ENCODE data around the gene GORASP1.

Gene GORASP1

GRCh38 chr3:39125841-39126500, 18.5 kb upstream of the GORASP1 start:
- H3K9ac ChIP-seq (ENCODE audit: low read depth in 1 of 2, low read length in 2 of 2) = no peak overlapping the region

GRCh38 chr3:39124876-39125840, 17.7 kb upstream of the GORASP1 start:
- Histone ChIP-seq H3K4me1 (ENCODE audit: control insufficient read depth in 2 of 2, insufficient read depth in 2 of 2, low read length in 2 of 2) (peaks cover 3 to 15% of the 10 kb centered on the region in 2 donors), H3K36me3 (ENCODE audit: control insufficient read depth in 2 of 2, insufficient read depth in 2 of 2, low read length in 2 of 2) (no peaks in the 10 kb centered on the region), H3K27me3 (ENCODE audit: control insufficient read depth in 2 of 2, insufficient read depth in 2 of 2, low read length in 2 of 2) (no peaks in the 10 kb centered on the region), H3K9ac (ENCODE audit: low read depth in 1 of 2, low read length in 2 of 2) (no peak overlapping the region), H3K27ac (ENCODE audit: low read depth in 2 of 2, low read length in 2 of 2) (no peak overlapping the region), H3K4me3 (ENCODE audit: low read length in 2 of 2) (peak overlapping the region in 1 of 2 donors; percentile 7), H3K9me3 (ENCODE audit: control insufficient read depth in 2 of 2, low read length in 2 of 2) (no peaks in the 10 kb centered on the region)

More at GRCh38 chr3:39125841-39126500, 18.5 kb upstream of the GORASP1 start:
- no peak overlapping the region for H3K27ac ChIP-seq (ENCODE audit: low read depth in 2 of 2, low read length in 2 of 2)
- peaks cover 3 to 15% of the 10 kb centered on the region in 2 donors for H3K4me1 ChIP-seq (ENCODE audit: control insufficient read depth in 2 of 2, insufficient read depth in 2 of 2, low read length in 2 of 2)
- no peaks in the 10 kb centered on the region for H3K9me3 ChIP-seq (ENCODE audit: control insufficient read depth in 2 of 2, low read length in 2 of 2)
- no peaks in the 10 kb centered on the region for H3K27me3 ChIP-seq (ENCODE audit: control insufficient read depth in 2 of 2, insufficient read depth in 2 of 2, low read length in 2 of 2)
- H3K36me3 ChIP-seq (ENCODE audit: control insufficient read depth in 2 of 2, insufficient read depth in 2 of 2, low read length in 2 of 2) = no peaks in the 10 kb centered on the region
- H3K4me3 ChIP-seq (ENCODE audit: low read length in 2 of 2) = no peak overlapping the region

- no peaks in the 10 kb centered on the region for H3K27me3 ChIP-seq (ENCODE audit: control insufficient read depth in 2 of 2, insufficient read depth in 2 of 2, low read length in 2 of 2)
- peaks cover 3 to 15% of the 10 kb centered on the region in 2 donors for H3K4me1 ChIP-seq (ENCODE audit: control insufficient read depth in 2 of 2, insufficient read depth in 2 of 2, low read length in 2 of 2)
- no peak overlapping the region for H3K9ac ChIP-seq (ENCODE audit: low read depth in 1 of 2, low read length in 2 of 2)
- H3K36me3 ChIP-seq (ENCODE audit: control insufficient read depth in 2 of 2, insufficient read depth in 2 of 2, low read length in 2 of 2) = no peaks in the 10 kb centered on the region
- no peak overlapping the region for H3K27ac ChIP-seq (ENCODE audit: low read depth in 2 of 2, low read length in 2 of 2)
- H3K4me3 ChIP-seq (ENCODE audit: low read length in 2 of 2) = no peak overlapping the region
- H3K9me3 ChIP-seq (ENCODE audit: control insufficient read depth in 2 of 2, low read length in 2 of 2) = no peaks in the 10 kb centered on the region
Measured at GRCh38 chr3:39122813-39123212, 15.4 kb upstream of the GORASP1 start.

GRCh38 chr3:39121621-39122020, 14.2 kb upstream of the GORASP1 start:
- Histone ChIP-seq H3K4me3 (ENCODE audit: low read length in 2 of 2) (no peak overlapping the region), H3K9ac (ENCODE audit: low read depth in 1 of 2, low read length in 2 of 2) (no peak overlapping the region), H3K9me3 (ENCODE audit: control insufficient read depth in 2 of 2, low read length in 2 of 2) (no peaks in the 10 kb centered on the region), H3K27ac (ENCODE audit: low read depth in 2 of 2, low read length in 2 of 2) (no peak overlapping the region), H3K27me3 (ENCODE audit: control insufficient read depth in 2 of 2, insufficient read depth in 2 of 2, low read length in 2 of 2) (no peaks in the 10 kb centered on the region), H3K36me3 (ENCODE audit: control insufficient read depth in 2 of 2, insufficient read depth in 2 of 2, low read length in 2 of 2) (no peaks in the 10 kb centered on the region), H3K4me1 (ENCODE audit: control insufficient read depth in 2 of 2, insufficient read depth in 2 of 2, low read length in 2 of 2) (peaks cover 3 to 15% of the 10 kb centered on the region in 2 donors)

- no peaks in the 10 kb centered on the region for H3K4me1 ChIP-seq (ENCODE audit: control insufficient read depth in 2 of 2, insufficient read depth in 2 of 2, low read length in 2 of 2)
- no peak overlapping the region for H3K27ac ChIP-seq (ENCODE audit: low read depth in 2 of 2, low read length in 2 of 2)
- H3K36me3 ChIP-seq (ENCODE audit: control insufficient read depth in 2 of 2, insufficient read depth in 2 of 2, low read length in 2 of 2) = peaks cover 0 to 2% of the 10 kb centered on the region in 2 donors
- H3K9ac ChIP-seq (ENCODE audit: low read depth in 1 of 2, low read length in 2 of 2) = no peak overlapping the region
- H3K4me3 ChIP-seq (ENCODE audit: low read length in 2 of 2) = no peak overlapping the region
- H3K27me3 ChIP-seq (ENCODE audit: control insufficient read depth in 2 of 2, insufficient read depth in 2 of 2, low read length in 2 of 2) = no peaks in the 10 kb centered on the region
- H3K9me3 ChIP-seq (ENCODE audit: control insufficient read depth in 2 of 2, low read length in 2 of 2) = no peaks in the 10 kb centered on the region
Measured at GRCh38 chr3:39118931-39119660, 11.7 kb upstream of the GORASP1 start.

- Histone ChIP-seq H3K27me3 (ENCODE audit: control insufficient read depth in 2 of 2, insufficient read depth in 2 of 2, low read length in 2 of 2) (no peaks in the 10 kb centered on the region), H3K27ac (ENCODE audit: low read depth in 2 of 2, low read length in 2 of 2) (no peak overlapping the region), H3K4me1 (ENCODE audit: control insufficient read depth in 2 of 2, insufficient read depth in 2 of 2, low read length in 2 of 2) (no peaks in the 10 kb centered on the region), H3K9me3 (ENCODE audit: control insufficient read depth in 2 of 2, low read length in 2 of 2) (no peaks in the 10 kb centered on the region), H3K9ac (ENCODE audit: low read depth in 1 of 2, low read length in 2 of 2) (no peak overlapping the region), H3K36me3 (ENCODE audit: control insufficient read depth in 2 of 2, insufficient read depth in 2 of 2, low read length in 2 of 2) (peaks cover 0 to 2% of the 10 kb centered on the region in 2 donors), H3K4me3 (ENCODE audit: low read length in 2 of 2) (no peak overlapping the region)
Measured at GRCh38 chr3:39118079-39118478, 10.7 kb upstream of the GORASP1 start.

- H3K27me3 ChIP-seq (ENCODE audit: control insufficient read depth in 2 of 2, insufficient read depth in 2 of 2, low read length in 2 of 2) = no peaks in the 10 kb centered on the region
- no peak overlapping the region for H3K9ac ChIP-seq (ENCODE audit: low read depth in 1 of 2, low read length in 2 of 2)
- H3K9me3 ChIP-seq (ENCODE audit: control insufficient read depth in 2 of 2, low read length in 2 of 2) = no peaks in the 10 kb centered on the region
- peaks cover 0 to 2% of the 10 kb centered on the region in 2 donors for H3K36me3 ChIP-seq (ENCODE audit: control insufficient read depth in 2 of 2, insufficient read depth in 2 of 2, low read length in 2 of 2)
- no peak overlapping the region for H3K4me3 ChIP-seq (ENCODE audit: low read length in 2 of 2)
- no peak overlapping the region for H3K27ac ChIP-seq (ENCODE audit: low read depth in 2 of 2, low read length in 2 of 2)
- no peaks in the 10 kb centered on the region for H3K4me1 ChIP-seq (ENCODE audit: control insufficient read depth in 2 of 2, insufficient read depth in 2 of 2, low read length in 2 of 2)
Measured at GRCh38 chr3:39115870-39116269, 8.4 kb upstream of the GORASP1 start.

GRCh38 chr3:39114456-39114855, 7.0 kb upstream of the GORASP1 start:
- no peaks in the 10 kb centered on the region for H3K9me3 ChIP-seq (ENCODE audit: control insufficient read depth in 2 of 2, low read length in 2 of 2)
- H3K27me3 ChIP-seq (ENCODE audit: control insufficient read depth in 2 of 2, insufficient read depth in 2 of 2, low read length in 2 of 2) = no peaks in the 10 kb centered on the region
- H3K9ac ChIP-seq (ENCODE audit: low read depth in 1 of 2, low read length in 2 of 2) = no peak overlapping the region
- H3K36me3 ChIP-seq (ENCODE audit: control insufficient read depth in 2 of 2, insufficient read depth in 2 of 2, low read length in 2 of 2) = peaks cover 0 to 2% of the 10 kb centered on the region in 2 donors
- no peaks in the 10 kb centered on the region for H3K4me1 ChIP-seq (ENCODE audit: control insufficient read depth in 2 of 2, insufficient read depth in 2 of 2, low read length in 2 of 2)
- no peak overlapping the region for H3K4me3 ChIP-seq (ENCODE audit: low read length in 2 of 2)
- H3K27ac ChIP-seq (ENCODE audit: low read depth in 2 of 2, low read length in 2 of 2) = no peak overlapping the region

GRCh38 chr3:39113291-39113690, 5.9 kb upstream of the GORASP1 start:
- H3K36me3 ChIP-seq (ENCODE audit: control insufficient read depth in 2 of 2, insufficient read depth in 2 of 2, low read length in 2 of 2) = peaks cover 0 to 2% of the 10 kb centered on the region in 2 donors
- no peak overlapping the region for H3K9ac ChIP-seq (ENCODE audit: low read depth in 1 of 2, low read length in 2 of 2)
- H3K4me1 ChIP-seq (ENCODE audit: control insufficient read depth in 2 of 2, insufficient read depth in 2 of 2, low read length in 2 of 2) = peaks cover 0 to 1% of the 10 kb centered on the region in 2 donors
- H3K9me3 ChIP-seq (ENCODE audit: control insufficient read depth in 2 of 2, low read length in 2 of 2) = no peaks in the 10 kb centered on the region
- no peak overlapping the region for H3K4me3 ChIP-seq (ENCODE audit: low read length in 2 of 2)
- no peak overlapping the region for H3K27ac ChIP-seq (ENCODE audit: low read depth in 2 of 2, low read length in 2 of 2)
- no peaks in the 10 kb centered on the region for H3K27me3 ChIP-seq (ENCODE audit: control insufficient read depth in 2 of 2, insufficient read depth in 2 of 2, low read length in 2 of 2)
